ENCODE results near the gene DCUN1D5.
A peak's percentile ranks its signal among the peaks of the same experiment; 100 is the strongest.

The DCUN1D5 gene

GRCh38 chr11:103091801-103092524 lies at the start of gene DCUN1D5:
DCUN1D5 (minus strand) TSS chr11:103092160; CDS start chr11:103091872, 288 bp downstream.
- DNase-seq (ENCODE audit: low read depth, low spot score): peak; percentile 76
- peak within 1 kb of the TSS; percentile 85 for H3K27ac ChIP-seq

GRCh38 chr11:103125462-103125861 lies 33.5 kb upstream of the DCUN1D5 start:
- H3K27ac ChIP-seq: no peak overlapping the region
- no peak for DNase-seq (ENCODE audit: low read depth, low spot score)

GRCh38 chr11:103114836-103115235 lies 22.9 kb upstream of the DCUN1D5 start:
- H3K27ac ChIP-seq: no peak overlapping the region
- no peak for DNase-seq (ENCODE audit: low read depth, low spot score)

- DNase-seq (ENCODE audit: low read depth, low spot score): no peak
- H3K27ac ChIP-seq: no peak overlapping the region
These were observed 20.4 kb upstream of the DCUN1D5 start for GRCh38 chr11:103112364-103112763.

GRCh38 chr11:103111400-103111799 lies 19.4 kb upstream of the DCUN1D5 start:
- H3K27ac ChIP-seq: no peak overlapping the region
- no peak for DNase-seq (ENCODE audit: low read depth, low spot score)

GRCh38 chr11:103110391-103110790 lies 18.4 kb upstream of the DCUN1D5 start:
- H3K27ac ChIP-seq: no peak overlapping the region
- no peak for DNase-seq (ENCODE audit: low read depth, low spot score)

- peak overlapping the region; percentile 64 for H3K27ac ChIP-seq
- DNase-seq (ENCODE audit: low read depth, low spot score): no peak
These were observed 17.9 kb upstream of the DCUN1D5 start for GRCh38 chr11:103109818-103110388.

- H3K27ac ChIP-seq: peak within 1 kb of the TSS; percentile 64
- peak; percentile 51 for DNase-seq (ENCODE audit: low read depth, low spot score)
These were observed 17.2 kb upstream of the DCUN1D5 start, which contains the start of gene DYNC2H1 for GRCh38 chr11:103108933-103109817. DYNC2H1 (plus strand) TSS chr11:103109426; CDS start chr11:103109575, 149 bp downstream.

GRCh38 chr11:103097279-103097678 lies 5.3 kb upstream of the DCUN1D5 start:
- DNase-seq (ENCODE audit: low read depth, low spot score): no peak

GRCh38 chr11:103091064-103091800 lies 728 bp downstream of the DCUN1D5 start:
- peak overlapping the region; percentile 85 for H3K27ac ChIP-seq
- no peak for DNase-seq (ENCODE audit: low read depth, low spot score)

More at GRCh38 chr11:103097279-103097678, 5.3 kb upstream of the DCUN1D5 start:
- H3K27ac ChIP-seq: no peak overlapping the region

- no peak overlapping the region for H3K27ac ChIP-seq
- no peak for DNase-seq (ENCODE audit: low read depth, low spot score)
These were observed 5.5 kb downstream of the DCUN1D5 start for GRCh38 chr11:103086461-103086860.

GRCh38 chr11:103085758-103086365 lies 6.1 kb downstream of the DCUN1D5 start:
- no peak for DNase-seq (ENCODE audit: low read depth, low spot score)
- no peak overlapping the region for H3K27ac ChIP-seq

GRCh38 chr11:103079833-103080232 lies 12.1 kb downstream of the DCUN1D5 start:
- no peak for DNase-seq (ENCODE audit: low read depth, low spot score)
- H3K27ac ChIP-seq: peak overlapping the region; percentile 53

- H3K27ac ChIP-seq: peak overlapping the region; percentile 53
- DNase-seq (ENCODE audit: low read depth, low spot score): no peak
These were observed 13.2 kb downstream of the DCUN1D5 start for GRCh38 chr11:103078710-103079109.

- DNase-seq (ENCODE audit: low read depth, low spot score): no peak
- H3K27ac ChIP-seq: no peak overlapping the region
These were observed 14.4 kb downstream of the DCUN1D5 start for GRCh38 chr11:103077554-103077953.

GRCh38 chr11:103076361-103076760 lies 15.6 kb downstream of the DCUN1D5 start:
- no peak for DNase-seq (ENCODE audit: low read depth, low spot score)
- no peak overlapping the region for H3K27ac ChIP-seq

- no peak for DNase-seq (ENCODE audit: low read depth, low spot score)
- no peak overlapping the region for H3K27ac ChIP-seq
These were observed 21.0 kb downstream of the DCUN1D5 start for GRCh38 chr11:103071008-103071407.

GRCh38 chr11:103070142-103070541 lies 21.8 kb downstream of the DCUN1D5 start:
- no peak for DNase-seq (ENCODE audit: low read depth, low spot score)
- no peak overlapping the region for H3K27ac ChIP-seq

- no peak overlapping the region for H3K27ac ChIP-seq
- no peak for DNase-seq (ENCODE audit: low read depth, low spot score)
These were observed 22.6 kb downstream of the DCUN1D5 start for GRCh38 chr11:103069367-103069766.

GRCh38 chr11:103067118-103067517 lies 24.8 kb downstream of the DCUN1D5 start:
- DNase-seq (ENCODE audit: low read depth, low spot score): no peak
- no peak overlapping the region for H3K27ac ChIP-seq
